TTC549 (cell line): Measurements from ENCODE around the gene MLEC.

Experiments used
- FAIRE-seq: peaks from 2 replicates; lab custom pipeline; 2012; peaks lifted over from hg19 to GRCh38; lab: Jason Lieb, UNC

MLEC gene, protein sequence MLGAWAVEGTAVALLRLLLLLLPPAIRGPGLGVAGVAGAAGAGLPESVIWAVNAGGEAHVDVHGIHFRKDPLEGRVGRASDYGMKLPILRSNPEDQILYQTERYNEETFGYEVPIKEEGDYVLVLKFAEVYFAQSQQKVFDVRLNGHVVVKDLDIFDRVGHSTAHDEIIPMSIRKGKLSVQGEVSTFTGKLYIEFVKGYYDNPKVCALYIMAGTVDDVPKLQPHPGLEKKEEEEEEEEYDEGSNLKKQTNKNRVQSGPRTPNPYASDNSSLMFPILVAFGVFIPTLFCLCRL

DNA sequence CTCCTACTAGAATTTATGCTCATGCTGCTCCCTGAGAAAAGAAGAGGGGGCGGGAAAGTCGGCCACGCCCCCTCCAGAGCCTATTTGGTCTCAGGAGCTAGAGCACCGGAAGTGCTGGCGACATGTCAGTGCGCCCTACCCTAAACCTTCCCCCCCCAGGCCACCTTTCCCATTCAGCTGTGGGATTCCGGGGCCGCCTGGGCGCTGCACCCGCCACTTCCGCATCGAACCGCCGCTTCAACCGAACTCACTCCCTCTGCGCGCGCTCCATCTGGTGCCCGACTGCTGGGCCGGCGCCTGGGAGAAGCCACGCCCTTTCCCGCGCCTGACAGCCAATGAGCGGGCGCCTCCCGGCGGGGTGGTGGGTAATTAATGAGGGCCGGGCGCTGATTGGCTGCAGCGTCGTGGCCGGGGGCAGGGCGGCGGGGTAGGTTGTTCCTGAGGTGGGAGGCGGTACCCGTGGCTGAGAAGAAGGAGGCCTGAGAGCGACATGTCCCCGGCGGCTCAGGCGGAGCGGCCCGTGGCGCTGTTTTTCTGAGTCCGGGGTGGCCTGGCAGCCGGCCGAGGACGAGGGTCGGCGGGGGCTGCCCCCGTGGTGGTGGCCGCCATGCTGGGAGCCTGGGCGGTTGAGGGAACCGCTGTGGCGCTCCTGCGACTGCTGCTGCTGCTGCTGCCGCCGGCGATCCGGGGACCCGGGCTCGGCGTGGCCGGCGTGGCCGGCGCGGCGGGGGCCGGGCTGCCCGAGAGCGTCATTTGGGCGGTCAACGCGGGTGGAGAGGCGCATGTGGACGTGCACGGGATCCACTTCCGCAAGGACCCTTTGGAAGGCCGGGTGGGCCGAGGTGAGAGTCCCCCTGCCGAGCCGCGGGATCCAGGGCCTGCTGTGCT is at the start of gene MLEC:
Gene MLEC, plus strand, starts transcription at position 460 of the 888 bp plus-strand sequence. Its CDS starts 148 bp downstream, at position 608.
- peak; percentile 49 for FAIRE-seq

DNA sequence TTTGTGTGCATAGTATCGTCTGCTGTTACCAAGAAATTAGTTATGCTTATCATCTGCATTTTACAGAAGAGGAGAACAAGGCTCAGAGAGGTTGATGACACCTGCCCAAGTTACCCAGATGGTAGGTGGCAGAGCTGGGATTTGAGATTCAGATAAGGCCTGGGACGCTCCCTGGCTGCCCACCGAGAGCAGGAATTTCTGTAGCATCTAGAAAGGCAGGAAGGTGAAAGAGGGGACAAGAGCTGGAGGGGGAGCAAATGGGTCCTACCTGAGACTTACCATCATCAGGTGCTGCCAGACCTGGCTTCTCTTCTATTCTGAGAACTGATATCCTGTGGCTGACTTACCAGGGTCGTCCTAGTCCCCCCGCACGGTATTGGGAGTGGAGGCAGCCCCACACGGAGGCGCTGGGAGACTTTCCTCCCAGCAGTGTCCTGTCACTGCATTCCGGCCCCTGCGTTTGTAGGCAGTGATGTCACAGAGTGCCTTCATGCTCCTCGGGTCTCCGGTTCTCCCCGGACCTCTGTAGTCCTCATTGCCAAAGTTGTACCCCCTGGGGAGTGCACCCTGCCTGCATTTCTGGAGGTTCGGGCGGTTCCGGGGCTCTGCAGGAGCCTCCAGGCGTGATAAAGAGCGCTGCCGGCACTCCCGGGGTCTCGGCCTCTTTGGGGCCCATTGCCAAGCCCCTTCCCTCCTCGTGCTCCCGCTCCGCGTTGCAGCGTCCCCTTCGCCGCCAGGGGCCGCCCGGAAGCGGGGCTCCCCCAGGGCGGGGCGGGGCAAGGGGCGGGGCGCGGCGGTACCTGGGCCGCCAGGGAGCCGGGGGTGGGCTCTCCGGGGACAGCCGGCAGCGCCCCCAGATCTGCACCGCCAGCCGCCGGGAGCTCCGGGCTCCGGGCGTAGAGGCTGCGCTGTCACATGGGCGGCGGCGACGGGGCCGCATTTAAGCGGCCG is 46.9 kb upstream of the MLEC start, which contains the start of gene CABP1:
Gene CABP1, plus strand, starts transcription at position 856 of the 951 bp plus-strand sequence. Its CDS starts 60 bp downstream, at position 916.
- no peak for FAIRE-seq

DNA sequence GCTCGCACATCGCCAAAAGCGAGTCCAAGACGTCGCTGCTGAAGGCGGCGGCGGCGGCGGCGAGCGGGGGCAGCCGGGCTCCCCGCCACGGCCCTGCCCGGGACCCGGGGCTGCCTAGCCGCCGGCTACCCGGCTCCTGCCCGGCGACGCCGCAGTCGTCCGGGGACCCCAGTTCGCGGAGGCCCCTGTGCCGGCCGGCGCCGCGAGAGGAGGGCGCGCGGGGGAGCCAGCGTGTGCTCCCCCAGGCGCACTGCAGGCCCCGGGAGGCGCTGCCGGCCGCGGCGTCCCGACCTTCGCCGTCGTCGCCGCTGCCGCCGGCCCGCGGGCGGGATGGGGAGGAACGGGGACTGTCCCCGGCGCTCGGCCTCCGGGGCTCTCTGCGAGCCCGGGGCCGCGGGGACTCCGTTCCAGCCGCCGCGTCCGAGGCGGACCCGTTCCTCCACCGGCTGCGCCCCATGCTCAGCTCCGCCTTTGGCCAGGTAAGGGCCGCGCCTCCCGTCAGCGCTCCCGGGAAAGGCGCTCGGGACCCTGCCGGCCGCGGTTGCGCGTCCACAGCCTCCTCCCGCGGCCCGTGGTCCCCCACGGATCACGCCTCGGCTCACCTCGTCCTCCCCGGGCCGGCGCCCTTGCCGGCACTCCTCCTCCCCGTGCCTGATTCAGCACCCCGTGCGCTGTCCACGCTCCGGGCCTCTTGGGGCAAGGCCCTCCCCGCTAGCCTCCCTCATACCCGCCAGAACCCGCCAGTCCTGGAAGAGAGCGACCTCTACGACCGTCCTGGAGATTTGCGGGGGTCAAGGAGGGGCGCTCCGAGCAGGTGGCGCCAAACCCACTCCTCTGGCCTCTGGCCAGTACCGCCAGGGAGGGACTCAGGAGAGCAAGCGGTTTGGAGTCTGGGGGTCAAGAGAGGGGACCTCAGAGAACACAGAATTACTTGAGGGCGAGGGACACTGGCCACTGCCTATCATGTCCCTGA is 45.8 kb upstream of the MLEC start:
- no peak for FAIRE-seq

DNA sequence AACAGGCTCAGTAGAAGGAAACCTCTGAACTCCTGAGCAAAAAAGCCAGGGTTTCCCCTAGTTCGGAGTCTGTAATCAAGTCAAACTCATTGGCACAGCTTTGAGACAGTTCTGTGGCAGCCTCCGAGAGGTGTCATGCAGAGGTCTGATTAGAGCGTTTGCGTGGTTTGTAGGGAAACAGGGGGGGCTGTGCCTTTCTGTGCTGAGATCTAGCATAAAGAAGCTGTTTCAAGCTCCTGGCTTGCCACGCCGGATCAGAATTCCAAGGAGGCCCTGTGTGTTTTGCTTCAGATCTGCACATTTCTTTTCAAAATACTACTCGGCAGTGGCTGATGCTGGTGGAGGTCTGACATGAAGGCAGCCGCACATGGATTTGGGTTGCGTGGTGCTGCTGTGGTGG is 44.8 kb upstream of the MLEC start:
- no peak for FAIRE-seq

DNA sequence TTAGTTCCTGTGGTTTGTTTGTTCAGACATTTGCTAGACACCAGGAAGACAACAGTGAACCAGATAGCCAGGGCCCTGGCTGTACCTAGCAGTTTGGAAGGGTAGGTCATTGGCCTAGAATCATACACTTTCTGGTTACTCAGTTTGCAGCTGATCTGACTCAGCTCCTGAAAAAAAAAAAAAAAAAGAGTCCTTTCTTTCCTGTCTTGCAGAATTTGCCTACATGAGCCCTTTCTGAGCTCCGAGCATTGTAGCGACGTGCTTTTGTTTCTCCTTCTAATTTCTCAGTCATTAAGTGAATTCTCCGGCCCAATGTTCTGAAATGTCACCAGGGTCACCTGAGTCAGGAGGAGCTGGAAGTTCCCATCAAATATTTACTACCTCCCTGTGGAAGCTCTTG is 44.1 kb upstream of the MLEC start:
- no peak for FAIRE-seq

DNA sequence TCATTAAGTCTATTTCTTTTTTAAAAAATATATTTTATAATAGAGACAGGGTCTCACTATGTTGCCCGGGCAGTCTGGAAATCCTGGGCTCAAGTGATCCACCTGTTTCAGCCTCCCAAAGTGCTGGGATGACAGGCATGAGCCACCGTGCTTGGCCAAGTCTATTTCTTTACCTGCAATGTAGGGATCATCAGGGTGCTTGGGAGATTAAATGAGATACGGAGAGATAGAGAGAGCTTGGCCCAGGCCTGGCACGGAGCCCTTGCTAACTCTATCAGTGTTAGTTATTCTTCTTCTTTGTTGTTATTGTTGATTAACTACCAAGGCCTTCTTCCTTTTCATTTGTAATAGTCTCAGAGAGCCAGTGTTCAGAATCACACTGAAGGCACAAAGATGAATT is 43.4 kb upstream of the MLEC start:
- no peak for FAIRE-seq

DNA sequence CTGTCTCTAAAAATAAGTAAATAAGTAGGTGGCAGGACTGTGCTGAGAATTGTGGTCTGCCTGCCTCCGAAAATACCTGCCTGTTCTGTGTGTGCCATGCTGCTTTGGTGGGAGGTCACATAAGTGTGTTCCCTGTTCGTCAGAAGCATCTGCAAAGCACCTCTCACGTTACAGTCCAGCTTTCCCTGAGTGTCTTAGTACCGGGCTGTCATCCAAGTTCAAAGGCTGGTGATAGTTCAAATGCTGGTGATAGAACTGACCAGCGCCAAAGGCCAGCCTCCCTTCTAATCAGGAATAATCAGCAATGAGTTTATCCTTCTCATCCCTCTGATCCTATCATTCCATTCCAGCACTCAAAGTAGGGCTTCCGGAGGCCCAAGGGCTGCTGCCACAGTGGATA is 40.9 kb upstream of the MLEC start:
- FAIRE-seq = no peak

DNA sequence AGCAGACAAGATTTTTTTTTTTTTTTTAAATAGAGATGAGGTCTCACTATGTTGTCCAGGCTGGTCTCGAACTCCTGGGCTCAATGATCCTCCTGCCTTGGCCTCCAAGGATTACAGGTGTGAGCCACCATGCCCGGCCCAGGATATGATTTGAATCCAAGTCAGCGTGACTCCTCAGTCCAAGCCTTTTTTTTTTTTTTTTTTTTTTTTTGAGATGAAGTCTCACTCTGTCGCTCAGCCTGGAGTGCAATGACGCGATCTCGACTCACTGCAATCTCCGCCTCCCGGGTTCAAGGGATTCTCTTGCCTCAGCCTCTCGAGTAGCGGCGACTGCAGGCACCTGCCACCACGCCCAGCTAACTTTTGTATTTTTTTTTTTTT is 39.6 kb upstream of the MLEC start:
- FAIRE-seq = no peak

DNA sequence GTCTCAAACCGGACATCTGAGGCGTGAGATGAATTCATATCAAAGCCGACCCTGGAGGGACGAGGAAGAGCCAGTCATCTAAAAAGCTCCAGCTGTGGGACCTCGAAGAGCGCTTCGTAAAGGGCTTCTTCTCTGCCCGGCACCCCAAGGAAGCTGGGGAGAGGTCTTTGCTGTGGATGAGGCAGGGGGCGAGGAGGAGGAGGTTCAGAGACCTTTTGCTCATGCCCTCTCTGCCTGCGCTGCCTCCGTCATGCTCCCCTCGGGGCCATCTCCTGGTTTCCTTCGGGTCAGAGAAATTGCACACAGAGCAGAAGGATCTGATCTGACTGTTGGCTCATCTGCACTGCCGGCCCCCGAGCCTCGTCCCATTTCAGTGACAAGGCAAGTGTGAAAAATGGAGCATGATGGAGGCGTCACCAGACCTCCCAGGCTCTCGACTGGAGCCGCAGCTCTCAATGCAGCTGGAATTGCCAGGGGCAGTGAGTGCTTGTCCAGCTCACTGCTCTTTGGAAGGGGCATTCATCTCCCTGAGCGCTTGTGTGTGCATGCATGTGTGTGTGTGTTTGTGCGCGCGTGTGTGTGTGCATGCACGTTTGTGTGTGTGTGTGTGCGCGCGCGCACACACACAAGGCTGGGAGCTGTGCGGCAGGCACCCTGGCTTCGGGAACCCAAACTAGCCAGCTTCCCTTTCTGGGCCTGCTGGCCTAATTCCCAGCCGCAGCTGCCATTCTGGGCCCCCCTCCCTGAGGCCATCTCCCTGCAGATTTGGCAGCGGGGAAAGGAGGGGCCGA is 37.3 kb upstream of the MLEC start:
- FAIRE-seq = no peak

DNA sequence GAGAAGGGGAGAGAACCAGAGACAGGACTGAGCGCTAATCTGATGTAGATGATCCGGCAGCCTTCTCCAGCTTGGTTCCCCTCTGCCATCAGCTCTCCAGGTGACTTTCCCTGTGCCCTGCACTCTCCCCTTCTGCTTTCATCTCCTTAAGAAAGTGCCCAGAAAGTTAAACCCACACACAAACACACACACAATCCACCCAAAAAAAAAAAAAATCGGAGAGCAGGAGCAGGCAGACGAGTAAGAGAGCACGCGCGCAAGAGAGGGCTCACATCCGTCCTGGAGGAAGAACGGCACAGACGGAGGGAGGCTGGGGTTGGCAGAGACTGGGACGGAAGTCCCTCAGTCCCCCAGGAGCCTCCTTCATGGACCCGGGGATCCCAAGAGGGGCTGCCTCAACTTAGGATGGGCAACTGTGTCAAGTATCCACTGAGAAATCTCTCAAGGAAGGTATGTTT is 36.7 kb upstream of the MLEC start:
- FAIRE-seq = no peak

DNA sequence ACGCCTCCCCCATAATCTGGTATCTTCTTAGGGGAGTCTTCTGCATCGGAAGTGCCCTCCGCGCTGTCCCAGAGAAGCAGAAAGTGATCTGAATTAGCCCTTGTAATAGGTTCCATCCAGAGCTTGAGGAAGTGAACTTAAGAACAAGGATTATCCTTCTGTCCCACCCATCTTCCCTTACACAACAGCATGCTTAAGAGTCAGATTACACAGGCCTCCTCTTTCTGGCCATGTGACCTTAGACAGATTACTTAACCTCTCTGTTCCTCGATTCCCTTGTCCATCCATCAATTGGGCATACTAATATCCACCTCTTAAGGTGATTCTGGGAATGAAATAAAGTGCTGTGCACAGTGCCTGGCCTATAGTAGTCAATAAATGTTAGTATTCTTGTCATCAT is 35.1 kb upstream of the MLEC start:
- no peak for FAIRE-seq

DNA sequence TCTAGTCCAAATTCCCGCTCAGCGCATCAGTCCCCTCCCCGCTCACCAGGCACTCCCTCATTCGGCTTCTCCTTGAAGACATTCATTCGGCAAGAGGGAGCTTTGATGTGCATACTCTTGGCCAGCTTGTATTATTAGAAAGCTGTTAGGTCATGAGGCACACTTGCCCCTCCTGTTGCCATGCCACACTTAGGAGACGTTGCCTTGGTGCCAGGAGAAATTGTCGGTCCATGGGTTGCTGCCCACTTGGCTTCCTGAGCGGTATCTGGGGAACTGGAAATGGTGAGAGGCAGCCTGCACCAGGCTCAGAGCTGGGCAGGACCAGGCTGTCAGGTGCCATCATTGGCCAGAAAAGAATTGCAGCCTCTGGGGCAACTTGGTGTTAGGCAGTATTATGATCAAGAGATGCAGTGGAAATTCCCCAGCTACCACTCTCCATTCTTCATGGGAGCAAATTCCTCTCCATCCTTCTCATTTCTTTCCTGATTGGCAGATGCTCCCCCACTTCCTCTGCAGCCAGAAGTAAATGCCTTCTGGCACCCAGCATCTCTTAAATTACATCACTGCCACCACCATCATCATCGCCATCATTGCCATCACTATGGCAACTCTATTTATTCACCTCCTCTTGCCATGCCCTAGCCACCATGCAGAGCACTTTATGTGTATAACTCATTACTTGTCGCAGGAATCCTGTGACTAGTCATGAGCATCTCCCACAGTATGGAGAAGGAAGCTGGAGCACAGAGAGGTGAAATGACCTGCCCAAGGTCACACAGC is 34.1 kb upstream of the MLEC start:
- FAIRE-seq = no peak

DNA sequence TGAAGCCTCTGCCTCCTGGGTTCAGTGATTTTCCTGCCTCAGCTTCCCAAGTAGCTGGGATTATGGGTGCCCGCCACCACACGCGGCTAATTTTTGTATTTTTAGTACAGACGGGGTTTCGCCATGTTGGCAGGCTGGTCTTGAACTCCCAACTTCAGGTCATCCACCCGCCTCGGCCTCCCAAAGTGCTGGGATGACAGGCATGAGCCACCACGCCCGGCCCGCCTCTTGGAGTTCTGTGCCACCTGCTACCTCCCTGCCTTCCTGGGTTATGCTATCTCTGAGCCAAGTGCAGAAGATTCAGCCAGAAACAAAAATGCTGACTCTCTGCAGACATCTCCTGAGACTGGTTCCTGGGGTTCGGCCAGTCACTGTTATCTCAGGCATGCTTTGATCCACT is 33.3 kb upstream of the MLEC start:
- FAIRE-seq = no peak

DNA sequence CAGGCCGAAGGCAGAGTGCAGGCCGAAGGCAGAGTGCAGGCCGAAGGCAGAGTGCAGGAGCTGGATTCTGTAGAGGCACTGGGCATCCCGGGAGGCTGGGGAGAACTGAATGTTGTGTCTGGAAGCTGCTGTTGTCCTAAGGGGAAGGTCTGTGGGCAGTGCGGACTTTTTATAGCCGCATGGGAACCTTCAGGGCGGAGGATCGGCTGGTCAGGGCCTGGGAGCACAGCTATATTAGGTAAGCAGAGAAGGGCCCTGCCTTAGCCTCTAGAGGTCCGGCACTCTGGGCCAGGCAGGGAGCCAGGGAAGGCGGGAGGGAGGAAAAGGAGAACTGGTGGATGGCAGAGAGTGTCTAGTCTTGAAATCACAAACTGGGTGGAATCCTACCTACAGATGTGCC is 32.3 kb upstream of the MLEC start:
- no peak for FAIRE-seq

DNA sequence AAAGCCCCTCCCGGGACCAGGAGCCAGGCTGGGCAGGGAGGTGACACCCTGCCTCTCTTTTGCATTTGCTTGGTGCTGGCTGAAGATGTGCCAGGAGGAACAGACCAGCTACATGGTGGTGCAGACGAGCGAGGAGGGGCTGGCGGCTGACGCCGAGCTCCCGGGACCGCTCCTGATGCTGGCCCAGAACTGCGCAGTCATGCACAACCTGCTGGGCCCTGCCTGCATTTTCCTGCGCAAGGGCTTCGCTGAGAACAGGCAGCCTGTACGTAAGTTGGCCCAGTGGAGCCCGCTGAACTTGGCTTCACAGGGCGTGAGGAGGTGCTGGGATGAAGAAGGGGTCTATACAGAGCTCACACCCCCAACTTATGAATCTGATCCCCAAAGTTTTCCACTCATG is 30.9 kb upstream of the MLEC start:
- FAIRE-seq = no peak

DNA sequence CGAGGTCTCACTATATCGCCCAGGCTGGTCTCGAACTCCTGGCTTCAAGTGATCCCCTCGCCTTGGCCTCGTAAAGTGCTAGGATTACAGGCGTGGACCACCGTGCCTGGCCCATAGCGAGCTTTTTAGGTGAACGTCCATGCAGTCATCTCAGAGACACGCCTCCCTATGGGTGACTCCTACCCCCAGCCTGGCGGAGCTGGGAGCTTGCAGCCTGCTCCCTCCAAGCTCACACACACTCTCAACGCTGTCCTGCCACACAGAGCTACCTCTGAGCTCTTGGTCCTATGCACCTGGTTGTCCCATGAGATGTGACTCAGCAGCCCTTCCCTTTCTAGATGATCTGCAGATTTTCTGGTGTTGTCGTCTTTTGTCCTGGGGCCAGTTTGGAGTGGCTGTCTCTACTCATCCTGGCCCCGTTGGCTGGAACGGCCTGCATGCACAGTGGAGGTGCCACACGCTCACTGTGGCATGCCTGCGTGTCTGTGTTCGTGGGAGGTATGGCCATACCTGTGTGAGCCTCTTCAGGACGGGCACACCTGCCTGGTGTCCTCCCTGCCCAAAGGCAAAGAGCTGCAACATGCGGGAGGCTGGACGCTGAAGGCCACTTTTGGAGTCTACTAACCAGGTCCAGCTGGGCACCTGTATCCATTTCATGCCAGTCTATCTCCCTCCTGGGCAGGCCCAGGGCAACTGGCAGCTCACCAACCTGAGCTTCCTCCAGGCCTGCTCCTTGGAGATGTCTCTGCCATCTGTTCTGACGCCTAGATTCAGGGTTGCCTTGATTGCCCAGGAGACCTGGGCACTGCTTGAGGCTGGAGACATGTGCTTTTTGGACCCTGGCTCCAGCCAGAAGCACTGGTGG is 28.4 kb upstream of the MLEC start:
- no peak for FAIRE-seq

DNA sequence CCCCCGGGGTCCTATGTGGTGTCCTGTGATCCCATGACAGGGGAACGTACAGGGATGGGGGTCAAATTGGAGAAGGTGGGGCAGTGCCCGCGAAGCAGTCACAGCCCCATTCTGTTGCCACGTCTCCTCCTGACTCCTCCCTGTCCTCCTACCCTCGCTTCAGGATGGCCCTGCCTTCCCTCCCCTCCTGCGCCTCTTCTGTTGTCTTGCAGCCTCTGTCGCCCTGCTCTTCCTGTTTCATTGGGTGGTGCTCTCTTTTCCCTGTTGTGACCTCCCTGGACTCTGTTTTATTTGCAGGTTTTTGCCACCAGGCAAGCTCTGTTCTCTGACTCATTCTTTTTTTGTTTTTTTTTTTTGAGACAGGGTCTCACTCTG is 27.8 kb upstream of the MLEC start:
- FAIRE-seq = no peak

DNA sequence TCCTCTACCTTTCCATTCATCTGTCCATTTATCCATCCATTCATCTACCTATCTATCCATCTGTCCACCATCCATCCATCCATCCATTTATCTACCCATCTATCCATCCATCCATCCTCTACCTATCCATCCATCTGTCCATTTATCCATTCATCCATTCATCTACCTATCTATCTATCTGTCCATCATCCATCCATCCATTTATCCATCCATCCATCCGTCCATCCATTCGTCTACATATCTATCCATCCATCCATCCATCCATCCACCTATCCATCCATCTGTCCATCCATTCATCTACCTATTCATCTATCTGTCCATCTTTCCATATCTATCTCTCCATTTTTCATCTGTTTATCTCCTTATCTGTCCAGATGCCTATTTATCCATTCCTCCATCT is 25.5 kb upstream of the MLEC start:
- no peak for FAIRE-seq

DNA sequence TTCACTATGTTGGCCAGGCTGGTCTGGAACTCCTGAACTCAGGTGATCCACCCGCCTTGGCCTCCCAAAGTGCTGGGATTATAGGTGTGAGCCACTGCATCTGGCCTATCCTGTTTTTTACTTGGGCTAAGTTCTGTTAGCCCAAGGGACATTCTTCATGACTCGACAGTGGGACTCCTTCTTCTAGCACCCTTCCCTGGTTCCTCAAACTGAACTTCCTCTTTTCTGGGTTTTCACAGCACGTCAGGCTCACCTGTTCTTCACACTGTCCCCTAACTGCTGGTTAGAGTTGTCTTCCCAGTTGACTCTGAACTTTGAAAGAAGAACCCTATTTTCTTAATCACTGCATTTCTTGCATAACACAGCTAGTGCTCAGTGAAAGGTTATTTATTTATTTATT is 24.1 kb upstream of the MLEC start:
- no peak for FAIRE-seq
